HG02885 (cell line): Measurements from ENCODE around the gene GLI3.

Source experiments
- ATAC-seq: cut with Tn5 transposase; IDR thresholded peaks from one replicate; pipeline ENCODE4 v1.9.1; 2021; ENCODE audit warnings: mild to moderate bottlenecking; ENCODE audit not compliant: unreplicated experiment, poor library complexity

GLI3 gene

GRCh38 chr7:42183547-42183946, 53.5 kb downstream of the GLI3 start:
- no peak for ATAC-seq

- ATAC-seq = no peak
Observed at GRCh38 chr7:42181566-42181965, 55.4 kb downstream of the GLI3 start.

GRCh38 chr7:42180806-42181205, 56.2 kb downstream of the GLI3 start:
- no peak for ATAC-seq

- no peak for ATAC-seq
Observed at GRCh38 chr7:42176724-42177101, 60.3 kb downstream of the GLI3 start.

GRCh38 chr7:42175834-42176723, 60.9 kb downstream of the GLI3 start:
- no peak for ATAC-seq

GRCh38 chr7:42174391-42174912, 62.6 kb downstream of the GLI3 start:
- no peak for ATAC-seq

- ATAC-seq = no peak
Observed at GRCh38 chr7:42170724-42171123, 66.3 kb downstream of the GLI3 start.

- no peak for ATAC-seq
Observed at GRCh38 chr7:42168512-42168911, 68.5 kb downstream of the GLI3 start.

GRCh38 chr7:42167631-42168236, 69.3 kb downstream of the GLI3 start:
- ATAC-seq = no peak

- no peak for ATAC-seq
Observed at GRCh38 chr7:42167206-42167605, 69.8 kb downstream of the GLI3 start.

- ATAC-seq = no peak
Observed at GRCh38 chr7:42164881-42165428, 72.1 kb downstream of the GLI3 start.

GRCh38 chr7:42162560-42163325, 74.3 kb downstream of the GLI3 start:
- no peak for ATAC-seq

GRCh38 chr7:42161719-42162118, 75.3 kb downstream of the GLI3 start:
- ATAC-seq = no peak

- ATAC-seq = no peak
Observed at GRCh38 chr7:42161110-42161509, 75.9 kb downstream of the GLI3 start.

GRCh38 chr7:42159130-42159529, 77.9 kb downstream of the GLI3 start:
- no peak for ATAC-seq

- no peak for ATAC-seq
Observed at GRCh38 chr7:42156967-42157721, 79.9 kb downstream of the GLI3 start.

GRCh38 chr7:42156291-42156865, 80.6 kb downstream of the GLI3 start:
- no peak for ATAC-seq

GRCh38 chr7:42155584-42156290, 81.3 kb downstream of the GLI3 start:
- no peak for ATAC-seq

GRCh38 chr7:42154173-42154572, 82.8 kb downstream of the GLI3 start:
- ATAC-seq = no peak
